Muscle of leg (tissue), 11 donors: Measurements from ENCODE around the gene IER3. TPM values are rescaled to one million over a fixed set of nuclear protein-coding genes. Genes with fewer than 3 reads are reported as not detected.

Experiments used
- DNase-seq: peaks from one replicate; pipeline ENCODE4 v3.0.0; 2013
- H3K27ac ChIP-seq: one replicate; pipeline ENCODE4 v1.5.1; 2013; ENCODE audit warnings: mild to moderate bottlenecking, low read length, control low read depth
- H3K27me3 ChIP-seq: one replicate; pipeline ENCODE4 v1.6.1; 2013; ENCODE audit warnings: low read length; ENCODE audit not compliant: control insufficient read depth, insufficient read depth
- H3K36me3 ChIP-seq: one replicate; pipeline ENCODE4 v1.6.1; 2013; ENCODE audit warnings: low read length; ENCODE audit not compliant: control insufficient read depth, insufficient read depth
- H3K4me1 ChIP-seq: one replicate; pipeline ENCODE4 v1.6.1; 2013; ENCODE audit warnings: low read length; ENCODE audit not compliant: control insufficient read depth, insufficient read depth
- H3K4me3 ChIP-seq: one replicate; pipeline ENCODE4 v1.5.1; 2013; ENCODE audit warnings: low read length, control low read depth
- H3K9me3 ChIP-seq: replicated peaks from 2 replicates; pipeline ENCODE4 v1.6.1; 2013; ENCODE audit warnings: low read depth, low read length; ENCODE audit not compliant: control insufficient read depth
- whole genome bisulfite sequencing: methylation state at CpG from one replicate; pipeline ENCODE4 v1.1.5; 2013; ENCODE audit warnings: missing lambda C conversion rate; ENCODE audit not compliant: insufficient coverage; 5-methylcytosine and 5-hydroxymethylcytosine counted together
- polyA plus RNA-seq, 8 donors: library from polyadenylated mRNA; unstranded; fragments of 120-200 nt; gene quantifications; one replicate each; pipeline versions ENCODE4 v1.2.1 to v1.2.3, GENCODE V29; 2013; ENCODE audit warnings: inconsistent platforms in 1 of 8, low replicate concordance in 1 of 8; ENCODE audit not compliant: insufficient read length in 8 of 8, insufficient read depth in 1 of 8
- total RNA-seq: library from RNA; stranded (reverse); fragments of 120-200 nt; gene quantifications from one replicate; pipeline ENCODE4 v1.2.4, GENCODE V29; 2013

The IER3 gene
- total and polyA plus RNA-seq, 9 donors, result 5.8 to 22.6 (median 12.6) TPM

DNA sequence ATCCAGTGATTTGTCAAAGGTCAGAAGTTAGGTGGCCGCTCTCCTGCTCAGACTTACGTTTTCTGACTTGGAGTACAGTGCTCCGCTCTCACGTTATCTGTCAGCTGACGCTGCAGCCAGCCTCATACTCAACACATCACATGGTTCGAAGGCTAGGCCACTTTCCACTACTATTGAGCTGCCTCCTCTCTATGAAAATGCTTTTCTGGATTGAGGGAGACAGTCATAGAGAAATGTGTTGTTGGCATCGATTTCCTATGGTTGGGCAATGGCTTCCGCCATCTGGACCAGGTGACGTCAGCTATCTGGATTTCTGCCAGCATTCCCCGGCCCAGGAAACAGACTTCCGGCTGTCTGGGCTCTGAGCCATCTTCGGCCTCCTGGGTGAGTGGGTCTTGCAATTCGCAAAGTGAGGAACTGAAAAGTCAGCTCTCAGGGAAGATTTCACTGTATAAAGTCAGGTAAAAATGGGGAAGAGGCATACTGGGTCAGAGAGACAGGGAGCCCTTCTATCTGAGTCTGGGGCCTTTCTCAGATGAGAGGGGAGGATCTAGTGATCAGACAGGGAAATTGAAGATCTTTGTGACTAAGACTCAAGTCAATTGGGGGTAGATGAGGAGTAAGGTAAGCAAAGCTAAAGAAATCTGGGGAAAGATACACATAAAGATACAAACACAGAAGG lies 37.5 kb upstream of the IER3 start:
- no peaks in the 10 kb centered on the region for H3K9me3 ChIP-seq
- H3K36me3 ChIP-seq, result no peaks in the 10 kb centered on the region
- peak; percentile 99 for DNase-seq
- no peaks in the 10 kb centered on the region for H3K27me3 ChIP-seq
- H3K27ac ChIP-seq, result peak overlapping the region; percentile 99
- peak overlapping the region; percentile 1 for H3K4me3 ChIP-seq
- H3K4me1 ChIP-seq, result peaks cover 41% of the 10 kb centered on the region
- WGBS, result 2% methylated on average over 7 of the region's 13 CpGs

DNA sequence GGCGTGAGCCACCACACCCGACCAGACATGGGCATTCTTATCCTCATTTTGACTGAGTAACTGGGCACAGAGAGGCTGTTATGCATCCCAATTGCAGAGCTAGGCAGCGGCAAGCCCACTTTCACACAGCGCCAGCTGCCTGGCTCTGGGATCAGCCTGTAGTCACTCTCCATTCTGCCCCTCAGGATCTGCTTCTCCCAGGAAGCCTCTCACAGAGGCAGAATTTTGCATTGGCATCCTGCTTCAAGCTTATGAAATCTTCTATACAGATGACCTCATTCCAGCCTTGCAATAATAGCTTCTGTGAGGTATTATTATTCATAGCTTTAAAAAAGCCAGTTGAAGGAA lies 37.0 kb upstream of the IER3 start:
- DNase-seq, result no peak

DNA sequence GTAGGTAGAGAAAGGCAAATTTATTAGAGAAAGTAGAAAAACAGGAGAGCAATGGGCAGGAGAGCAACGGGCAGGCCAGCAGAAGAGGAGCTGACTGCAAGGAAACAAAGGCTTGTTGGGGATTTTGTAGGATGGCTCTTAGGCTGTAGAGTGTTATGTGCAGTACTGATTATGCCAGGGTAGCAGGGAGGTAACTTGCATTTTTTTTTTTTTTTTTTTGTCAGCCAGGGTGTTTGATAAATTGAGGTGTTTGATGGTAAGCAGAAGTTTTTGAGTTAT lies 36.2 kb upstream of the IER3 start:
- no peaks in the 10 kb centered on the region for H3K36me3 ChIP-seq
- 88% methylated on average over 1 of the region's 1 CpG for WGBS
- H3K4me3 ChIP-seq, result no peak overlapping the region
- H3K9me3 ChIP-seq, result no peaks in the 10 kb centered on the region
- peak overlapping the region; percentile 99 for H3K27ac ChIP-seq
- peaks cover 41% of the 10 kb centered on the region for H3K4me1 ChIP-seq
- no peak for DNase-seq
- no peaks in the 10 kb centered on the region for H3K27me3 ChIP-seq

More for the DNA sequence above, 37.0 kb upstream of the IER3 start:
- Histone ChIP-seq H3K4me3 (no peak overlapping the region), H3K27me3 (no peaks in the 10 kb centered on the region), H3K9me3 (no peaks in the 10 kb centered on the region), H3K27ac (peak overlapping the region; percentile 99), H3K4me1 (peaks cover 41% of the 10 kb centered on the region), H3K36me3 (no peaks in the 10 kb centered on the region)
- WGBS, result 83% methylated on average over 4 of the region's 4 CpGs

DNA sequence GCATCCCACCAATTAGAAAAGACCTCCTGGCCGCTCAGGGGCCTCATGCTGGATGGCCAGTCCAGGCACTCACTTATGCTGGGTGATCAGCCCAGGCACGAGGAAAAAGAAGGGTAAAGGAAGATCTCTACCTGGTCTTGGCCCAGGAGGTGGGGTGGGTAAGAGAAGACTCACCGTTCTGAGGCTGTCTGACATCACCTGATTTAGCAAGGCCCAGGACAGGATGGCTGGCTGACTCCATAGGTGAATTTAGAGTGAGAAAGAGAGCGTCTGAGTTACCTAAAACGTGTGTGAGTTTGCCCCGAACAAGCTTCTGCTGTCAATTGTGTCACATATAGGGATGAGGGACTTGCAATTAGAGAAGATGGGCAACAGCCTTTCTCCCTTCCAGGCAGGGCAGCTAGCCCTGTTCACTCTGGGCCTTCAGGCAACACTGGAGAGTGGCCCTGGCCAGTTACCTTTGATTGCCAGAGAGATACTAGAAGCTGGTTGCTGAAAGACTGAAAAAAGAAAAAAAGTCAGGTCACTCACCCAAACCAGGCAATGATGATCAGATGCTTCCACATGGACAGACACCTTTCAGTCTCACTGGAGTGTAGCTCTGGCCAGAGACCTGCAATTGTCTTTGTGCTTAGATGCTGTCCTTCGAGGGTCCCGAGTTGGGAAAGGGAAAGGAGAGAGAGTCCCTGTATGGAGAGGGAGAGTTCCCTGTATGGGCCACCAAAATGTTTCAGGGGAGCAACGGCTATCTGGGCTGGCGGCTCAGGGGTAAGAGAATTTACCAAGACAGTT lies 35.7 kb upstream of the IER3 start:
- H3K36me3 ChIP-seq, result no peaks in the 10 kb centered on the region
- H3K9me3 ChIP-seq, result no peaks in the 10 kb centered on the region
- no peaks in the 10 kb centered on the region for H3K27me3 ChIP-seq
- no peak for DNase-seq
- peak overlapping the region; percentile 39 for H3K27ac ChIP-seq
- H3K4me3 ChIP-seq, result no peak overlapping the region
- H3K4me1 ChIP-seq, result peaks cover 41% of the 10 kb centered on the region
- WGBS, result 84% methylated on average over 6 of the region's 10 CpGs

DNA sequence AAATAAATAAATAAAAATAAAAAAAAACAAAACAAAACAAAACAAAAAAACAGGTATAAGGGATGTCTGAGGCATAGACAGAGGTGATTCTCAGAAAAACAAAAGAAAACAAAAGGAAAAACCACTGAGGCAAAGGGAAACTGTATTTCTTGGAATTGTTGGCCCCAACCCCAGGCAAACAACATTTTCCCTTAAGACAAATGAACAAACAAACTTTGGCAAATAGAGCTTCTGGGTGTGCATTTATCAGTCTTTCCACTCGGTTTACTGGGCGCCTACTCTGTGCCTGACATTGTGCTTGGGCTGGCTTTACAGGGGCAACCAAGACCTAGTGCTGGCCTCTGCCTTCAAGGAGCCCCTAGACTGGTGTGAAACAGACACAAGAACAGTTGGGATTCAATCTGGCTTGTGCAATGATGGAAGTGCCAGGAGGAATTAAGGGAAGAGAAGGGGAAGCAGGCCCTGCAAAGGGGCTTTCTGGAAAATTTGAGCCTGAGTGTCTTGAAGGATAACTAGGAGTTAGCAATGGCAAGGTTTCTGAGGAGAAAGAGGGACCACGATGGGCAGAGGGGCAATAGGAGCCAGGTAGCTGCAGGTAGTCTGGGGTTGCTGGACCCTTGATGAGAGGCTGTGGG lies 33.8 kb upstream of the IER3 start:
- Histone ChIP-seq H3K36me3 (no peaks in the 10 kb centered on the region), H3K9me3 (no peaks in the 10 kb centered on the region), H3K27me3 (no peaks in the 10 kb centered on the region), H3K4me1 (peaks cover 46% of the 10 kb centered on the region), H3K4me3 (no peak overlapping the region), H3K27ac (peak overlapping the region; percentile 16)
- peak; percentile 73 for DNase-seq
- 66% methylated on average over 3 of the region's 3 CpGs for WGBS

DNA sequence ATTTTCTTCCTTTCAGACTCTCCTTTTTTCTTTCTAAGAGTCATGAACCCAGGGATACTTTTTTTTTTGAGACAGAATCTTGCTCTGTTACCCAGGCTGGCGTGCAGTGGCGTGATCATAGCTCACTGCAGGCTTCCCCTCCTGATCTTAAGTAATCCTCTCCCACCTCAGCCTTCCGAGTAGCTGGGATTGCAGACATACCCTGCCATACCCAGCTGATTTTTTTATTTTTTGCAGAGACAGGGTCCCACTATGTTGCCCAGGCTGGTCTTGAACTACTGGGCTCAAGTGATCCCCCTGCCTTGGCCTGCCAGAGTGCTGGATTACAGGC lies 32.8 kb upstream of the IER3 start:
- no peaks in the 10 kb centered on the region for H3K27me3 ChIP-seq
- H3K9me3 ChIP-seq, result no peaks in the 10 kb centered on the region
- H3K4me1 ChIP-seq, result peaks cover 37% of the 10 kb centered on the region
- WGBS, result 100% methylated on average over 3 of the region's 3 CpGs
- no peaks in the 10 kb centered on the region for H3K36me3 ChIP-seq
- no peak overlapping the region for H3K27ac ChIP-seq
- DNase-seq, result no peak
- no peak overlapping the region for H3K4me3 ChIP-seq

DNA sequence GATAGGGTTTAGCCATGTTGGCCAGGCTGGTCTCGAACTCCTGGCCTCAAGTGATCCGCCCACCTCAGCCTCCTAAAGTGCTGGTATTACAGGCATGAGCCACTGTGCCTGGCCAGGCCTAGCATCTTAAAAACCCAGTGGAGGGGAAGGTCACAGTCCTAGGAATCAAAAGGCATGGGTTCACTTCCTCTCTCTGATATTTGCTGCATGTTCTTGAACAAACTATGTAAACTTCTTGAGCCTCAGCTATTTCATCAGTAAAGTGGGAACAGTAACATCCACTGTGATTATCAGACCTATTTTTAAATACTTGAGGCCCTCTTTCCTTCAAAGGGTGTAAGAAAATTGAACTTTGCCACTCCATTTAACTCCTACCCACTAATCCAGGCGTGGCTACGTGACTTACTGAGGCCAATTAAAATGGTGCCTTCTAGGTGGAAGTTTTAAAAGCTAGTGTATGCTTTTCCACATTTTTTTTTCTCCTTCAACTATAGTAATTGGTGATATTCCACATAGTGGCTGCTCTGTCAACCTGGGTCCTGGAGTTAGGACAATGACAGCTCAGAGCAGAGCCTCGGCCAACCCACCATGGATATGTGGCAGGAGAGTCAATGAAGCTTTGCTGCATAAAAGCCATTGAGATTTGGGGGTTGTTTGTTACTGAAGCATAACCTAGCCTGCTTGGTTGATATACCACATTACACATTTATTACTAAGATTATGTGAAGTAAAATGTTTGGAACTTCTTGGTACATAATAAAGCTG lies 32.2 kb upstream of the IER3 start:
- Histone ChIP-seq H3K9me3 (no peaks in the 10 kb centered on the region), H3K4me1 (peaks cover 32% of the 10 kb centered on the region), H3K4me3 (no peak overlapping the region), H3K36me3 (no peaks in the 10 kb centered on the region), H3K27ac (no peak overlapping the region), H3K27me3 (no peaks in the 10 kb centered on the region)
- 89% methylated on average over 2 of the region's 5 CpGs for WGBS
- no peak for DNase-seq

DNA sequence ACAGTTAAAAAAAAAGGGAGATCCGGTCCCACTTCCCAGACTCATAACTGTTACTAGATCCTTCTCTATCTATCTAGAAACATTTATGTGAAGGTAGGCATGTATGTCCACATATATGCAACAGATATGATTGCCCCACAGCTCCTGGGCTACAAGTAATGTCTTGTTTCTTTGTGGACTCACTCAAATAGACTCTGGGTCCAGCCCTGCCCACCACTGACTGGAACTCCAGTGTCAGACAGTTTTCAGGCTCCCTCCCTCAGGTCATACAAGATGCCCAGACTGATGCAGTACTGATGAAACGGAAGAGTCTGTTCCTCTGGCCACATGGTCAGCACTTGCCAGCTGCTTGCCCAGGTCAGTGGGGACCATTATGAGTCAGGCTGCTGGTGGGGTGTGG lies 30.8 kb upstream of the IER3 start:
- no peaks in the 10 kb centered on the region for H3K9me3 ChIP-seq
- no peak overlapping the region for H3K4me3 ChIP-seq
- no CpG with 5 or more reads among the region's 2 CpGs for WGBS
- DNase-seq, result no peak
- no peak overlapping the region for H3K27ac ChIP-seq
- peaks cover 23% of the 10 kb centered on the region for H3K4me1 ChIP-seq
- H3K27me3 ChIP-seq, result no peaks in the 10 kb centered on the region
- no peaks in the 10 kb centered on the region for H3K36me3 ChIP-seq

DNA sequence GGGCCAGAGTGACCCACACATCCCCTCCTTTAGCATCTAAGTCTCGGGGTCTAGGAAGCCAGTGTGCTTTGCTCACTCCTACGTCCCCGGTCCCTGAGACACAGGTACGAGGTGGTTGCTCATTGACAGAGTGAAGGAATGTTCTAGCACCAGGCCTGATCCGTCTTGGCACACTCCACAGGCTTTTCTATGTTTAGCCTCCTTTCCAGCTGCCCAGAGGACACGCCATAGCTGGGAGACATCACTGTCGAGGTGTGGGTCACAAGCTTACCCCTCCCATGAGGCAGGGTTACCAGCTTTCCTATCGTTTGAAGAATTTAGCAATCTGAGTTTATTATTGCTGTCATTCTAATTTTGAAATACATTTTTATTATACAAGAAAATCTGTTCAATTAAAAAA lies 30.4 kb upstream of the IER3 start:
- no peak for DNase-seq
- 85% methylated on average over 4 of the region's 8 CpGs for WGBS
- no peaks in the 10 kb centered on the region for H3K9me3 ChIP-seq
- no peak overlapping the region for H3K4me3 ChIP-seq
- peaks cover 21% of the 10 kb centered on the region for H3K4me1 ChIP-seq
- no peak overlapping the region for H3K27ac ChIP-seq
- H3K27me3 ChIP-seq, result no peaks in the 10 kb centered on the region
- no peaks in the 10 kb centered on the region for H3K36me3 ChIP-seq

DNA sequence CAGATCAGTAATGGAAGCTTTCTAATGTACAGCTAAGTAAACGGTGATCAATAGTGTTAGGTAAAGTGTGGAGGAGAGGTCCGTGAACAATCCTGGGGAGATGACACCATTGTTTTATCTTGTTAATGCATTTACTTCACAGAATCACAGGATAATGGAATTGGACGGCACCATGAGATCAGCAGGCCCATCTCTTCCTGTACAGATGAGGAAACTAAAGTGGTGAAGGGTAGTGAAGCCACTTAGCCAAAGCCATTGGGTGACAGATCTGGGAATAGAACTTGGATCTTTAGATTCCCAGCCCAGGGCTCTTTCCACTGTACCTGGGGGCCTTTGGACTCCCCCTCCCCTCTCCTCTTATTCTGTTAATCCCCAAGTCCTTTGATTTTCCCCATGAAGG lies 26.2 kb upstream of the IER3 start:
- WGBS, result no CpG with 5 or more reads among the region's 3 CpGs
- no peak for DNase-seq
- no peaks in the 10 kb centered on the region for H3K27me3 ChIP-seq
- H3K27ac ChIP-seq, result no peak overlapping the region
- no peaks in the 10 kb centered on the region for H3K36me3 ChIP-seq
- no peak overlapping the region for H3K4me3 ChIP-seq
- no peaks in the 10 kb centered on the region for H3K9me3 ChIP-seq
- H3K4me1 ChIP-seq, result peaks cover 15% of the 10 kb centered on the region
